Motor neuron (in vitro differentiated cells): Measurements from ENCODE around the gene TCEANC2. TPM values are rescaled to one million over a fixed set of nuclear protein-coding genes. Genes with fewer than 3 reads are reported as not detected.
"Not testable (repeated sequence)": the region's sequence is repeated elsewhere in the genome, so short reads cannot be mapped to it uniquely, and the experiment has no call there.

Experiments
- ATAC-seq, 8 experiments: fragments of 200-7000 bp; cut with Tn5 transposase; replicated peaks in 6 of 8; 2 replicates each; pipeline ENCODE4 v1.8.0; 2021; ENCODE audit warnings: mild to moderate bottlenecking in 8 of 8, moderate library complexity in 8 of 8
- H3K27ac ChIP-seq, 2 donors: fragments of 250-450 bp; sonication (Bioruptor Pico); 2 replicates each; pipeline ENCODE4 v1.9.0; 2021; ENCODE audit warnings: antibody characterized with exemption in 2 of 2, mild to moderate bottlenecking in 2 of 2, moderate library complexity in 1 of 2
- H3K4me1 ChIP-seq, 2 donors: fragments of 250-450 bp; sonication (Bioruptor Pico); replicated peaks in 1 of 2; 2 replicates each; pipeline ENCODE4 v1.6.1; 2021; ENCODE audit warnings: antibody characterized with exemption in 2 of 2, mild to moderate bottlenecking in 2 of 2, moderate library complexity in 1 of 2
- H3K4me3 ChIP-seq, 5 donors: fragments of 250-450 bp; sonication (Bioruptor Pico); 2 replicates each; pipeline ENCODE4 v1.9.0; 2021; ENCODE audit warnings: antibody characterized with exemption in 5 of 5, mild to moderate bottlenecking in 5 of 5, moderate library complexity in 4 of 5
- WGBS, 10 experiments: fragments of 450-650 bp; shearing (Covaris generic); methylation state at CpG; one replicate each; pipeline ENCODE4 v1.0.0; 2022; 5-methylcytosine and 5-hydroxymethylcytosine counted together
- in situ Hi-C, 9 experiments: fragments of 400-800 bp; cut with MboI; loops; one replicate each; pipeline ENCODE4 v1.15.0; 2021; ENCODE audit warnings: low sequenced_read_pairs in 9 of 9, low pct_unique_long_range_greater_than_20kb in 2 of 9; ENCODE audit not compliant: unreplicated experiment in 9 of 9
- total RNA-seq, 8 experiments: library from RNA; unstranded; fragments of 300-600 nt; gene quantifications; 2 replicates each; pipeline versions ENCODE4 v1.2.3 to v1.2.4, GENCODE V29; 2022

TCEANC2 gene
- 10 to 100 TPM in 1 of 8 experiments, 1 to 10 TPM in 7; 3.0 to 10.1 (median 7.4) TPM for total RNA-seq

- 0 to 3% (median 0%) methylated on average over 2 to 30 of the region's 59 CpGs; no CpG with 5 or more reads in 3 of the 10 experiments for WGBS, 10 experiments
- Histone ChIP-seq H3K4me1 (peaks cover 7 to 24% of the 10 kb centered on the region in 2 donors), H3K27ac (peak within 1 kb of the TSS; percentile 79 to 90), H3K4me3 (peak within 1 kb of the TSS; percentile 60 to 89 (median 76))
- in situ Hi-C loops: loop anchor here in 6 of 9 experiments (25.0 kb wide), 3 partner anchors 434 to 759 kb away; partner anchors contain the start of gene TTC22 (in 3 of the 6)
- peak; percentile 87 to 94 (median 92) for ATAC-seq
These were observed at the start of gene TCEANC2, which contains the start of gene TMEM59 for GRCh38 chr1:54052934-54053744. TCEANC2 (plus strand) TSS chr1:54053608; CDS start chr1:54054423, 815 bp downstream. TMEM59 (minus strand) TSS chr1:54053204; CDS start chr1:54053188, 16 bp downstream.

DNA sequence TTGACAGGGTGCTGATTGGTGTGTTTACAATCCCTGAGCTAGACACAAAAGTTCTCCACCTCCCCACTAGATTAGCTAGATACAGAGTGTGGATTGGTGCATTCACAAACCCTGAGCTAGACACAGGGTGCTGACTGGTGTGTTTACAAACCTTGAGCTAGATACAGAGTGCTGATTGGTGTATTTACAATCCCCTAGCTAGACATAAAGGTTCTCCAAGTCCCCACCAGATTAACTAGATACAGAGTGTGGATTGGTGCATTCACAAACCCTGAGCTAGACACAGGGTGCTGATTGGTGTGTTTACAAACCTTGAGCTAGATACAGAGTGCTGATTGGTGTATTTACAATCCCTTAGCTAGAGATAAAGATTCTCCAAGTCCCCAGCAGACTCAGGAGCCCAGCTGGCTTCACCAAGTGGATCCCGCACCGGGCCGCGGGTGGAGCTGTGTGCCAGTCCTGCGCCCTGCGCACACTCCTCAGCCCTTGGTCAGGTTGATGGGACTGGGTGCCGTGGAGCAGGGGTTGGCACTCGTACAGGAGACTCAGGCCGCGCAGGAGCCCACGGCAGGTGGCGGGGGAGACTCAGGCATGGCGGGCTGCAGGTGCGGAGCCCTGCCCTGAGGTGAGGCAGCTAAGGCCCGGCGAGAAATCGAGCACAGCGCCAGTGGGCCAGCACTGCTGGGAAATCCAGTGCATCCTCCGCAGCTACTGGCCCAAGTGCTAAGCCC lies 49.5 kb upstream of the TCEANC2 start:
- H3K27ac ChIP-seq, H3K4me3 ChIP-seq, in situ Hi-C loops, H3K4me1 ChIP-seq, ATAC-seq: not testable (repeated sequence)
- WGBS, 10 experiments: 93% methylated on average over 13 of the region's 19 CpGs; no CpG with 5 or more reads in 9 of the 10 experiments

GRCh38 chr1:54004481-54005049 lies 48.8 kb upstream of the TCEANC2 start:
- H3K4me3 ChIP-seq: no peak overlapping the region
- ATAC-seq: no peak
- in situ Hi-C loops: no loop called here
- 90 to 100% (median 95%) methylated on average over 1 to 9 of the region's 27 CpGs; no CpG with 5 or more reads in 5 of the 10 experiments for WGBS, 10 experiments
- no peak overlapping the region for H3K27ac ChIP-seq
- peaks cover 0 to 4% of the 10 kb centered on the region in 2 donors for H3K4me1 ChIP-seq

GRCh38 chr1:54006508-54006907 lies 46.9 kb upstream of the TCEANC2 start:
- in situ Hi-C loops: no loop called here
- no peak for ATAC-seq
- H3K4me1 ChIP-seq: peaks cover 0 to 3% of the 10 kb centered on the region in 2 donors
- no peak overlapping the region for H3K4me3 ChIP-seq
- 0 to 100% (median 67%) methylated on average over 1 to 3 of the region's 4 CpGs; no CpG with 5 or more reads in 5 of the 10 experiments for WGBS, 10 experiments
- no peak overlapping the region for H3K27ac ChIP-seq

- H3K4me3 ChIP-seq: no peak overlapping the region
- ATAC-seq: no peak
- no peak overlapping the region for H3K27ac ChIP-seq
- in situ Hi-C loops: no loop called here
- 0 to 92% (median 75%) methylated on average over 1 to 4 of the region's 4 CpGs; no CpG with 5 or more reads in 2 of the 10 experiments for WGBS, 10 experiments
- no peaks in the 10 kb centered on the region for H3K4me1 ChIP-seq
These were observed 45.8 kb upstream of the TCEANC2 start for GRCh38 chr1:54007613-54008012.

GRCh38 chr1:54008876-54009275 lies 44.5 kb upstream of the TCEANC2 start:
- Histone ChIP-seq H3K4me3 (no peak overlapping the region), H3K4me1 (no peaks in the 10 kb centered on the region), H3K27ac (no peak overlapping the region)
- 78 to 100% (median 84%) methylated on average over 1 to 11 of the region's 13 CpGs; no CpG with 5 or more reads in 3 of the 10 experiments for WGBS, 10 experiments
- in situ Hi-C loops: no loop called here
- no peak for ATAC-seq

DNA sequence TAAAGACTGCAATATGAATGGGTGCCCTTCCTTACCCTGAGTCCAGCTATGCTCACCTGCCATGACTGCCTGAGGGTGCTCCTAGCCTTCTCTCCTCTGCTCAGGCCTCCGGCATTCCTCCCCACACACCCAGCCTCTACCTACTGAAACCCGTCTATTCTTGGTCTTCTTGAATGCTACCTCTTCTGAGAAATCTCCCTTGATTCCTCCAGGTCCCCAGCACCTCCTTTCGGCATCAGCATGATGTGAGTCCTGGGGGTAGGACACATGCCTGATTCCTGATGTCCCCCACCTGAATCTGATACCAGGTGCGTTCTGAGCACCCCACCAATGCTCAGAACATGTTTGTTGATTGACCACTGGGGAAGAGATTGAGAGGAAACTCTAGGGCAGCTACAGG lies 44.0 kb upstream of the TCEANC2 start:
- Histone ChIP-seq H3K4me3 (no peak overlapping the region), H3K27ac (no peak overlapping the region), H3K4me1 (no peaks in the 10 kb centered on the region)
- in situ Hi-C loops: no loop called here
- ATAC-seq: no peak
- WGBS, 10 experiments: 51 to 73% (median 65%) methylated on average over 2 to 4 of the region's 4 CpGs; no CpG with 5 or more reads in 4 of the 10 experiments

DNA sequence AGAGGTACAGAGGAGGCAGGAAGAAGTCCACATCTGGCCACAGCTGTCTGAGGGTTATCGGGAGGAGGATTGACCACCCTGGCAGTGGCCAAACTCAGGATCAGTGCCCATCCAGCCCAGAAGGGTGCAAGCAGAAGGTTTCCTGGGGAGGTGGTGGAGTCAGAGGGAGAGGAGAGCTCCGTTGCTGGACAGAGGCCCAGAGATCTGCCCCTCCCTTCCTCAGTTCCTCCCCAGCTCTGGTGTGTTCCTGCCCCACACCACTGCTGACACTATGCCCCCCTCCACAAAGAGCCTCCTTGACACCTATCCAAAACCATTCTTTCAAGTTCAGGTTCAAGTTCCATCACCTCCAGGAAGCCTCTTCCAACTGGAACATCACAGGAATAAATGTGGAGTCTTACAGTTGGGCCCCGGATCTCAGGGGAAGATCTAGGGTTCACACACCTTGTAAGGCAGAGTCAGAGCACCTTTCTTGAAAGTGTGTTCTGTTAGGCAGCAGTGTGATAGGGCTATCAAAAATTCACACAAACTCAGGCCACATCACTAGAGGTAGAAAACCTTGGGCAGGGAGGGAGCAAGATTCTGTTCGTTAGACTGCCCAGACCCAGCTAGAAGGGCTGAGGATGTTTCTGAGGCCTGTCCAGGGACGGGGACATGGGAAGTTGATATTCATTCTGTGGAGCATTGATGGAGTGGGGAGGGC lies 42.8 kb upstream of the TCEANC2 start:
- H3K27ac ChIP-seq: no peak overlapping the region
- 20 to 83% (median 68%) methylated on average over 1 to 4 of the region's 5 CpGs; no CpG with 5 or more reads in 5 of the 10 experiments for WGBS, 10 experiments
- H3K4me1 ChIP-seq: no peaks in the 10 kb centered on the region
- in situ Hi-C loops: no loop called here
- H3K4me3 ChIP-seq: no peak overlapping the region
- ATAC-seq: no peak

- in situ Hi-C loops: no loop called here
- Histone ChIP-seq H3K4me1 (no peaks in the 10 kb centered on the region), H3K4me3 (no peak overlapping the region), H3K27ac (no peak overlapping the region)
- 17 to 73% (median 60%) methylated on average over 1 to 7 of the region's 9 CpGs; no CpG with 5 or more reads in 6 of the 10 experiments for WGBS, 10 experiments
- ATAC-seq: no peak
These were observed 41.9 kb upstream of the TCEANC2 start for GRCh38 chr1:54011316-54012007.

- in situ Hi-C loops: no loop called here
- ATAC-seq: no peak
These were observed 41.4 kb upstream of the TCEANC2 start for GRCh38 chr1:54012008-54012325.

GRCh38 chr1:54012863-54013262 lies 40.5 kb upstream of the TCEANC2 start:
- in situ Hi-C loops: no loop called here
- Histone ChIP-seq H3K4me3 (no peak overlapping the region), H3K27ac (no peak overlapping the region), H3K4me1 (no peaks in the 10 kb centered on the region)
- WGBS, 10 experiments: 0 to 79% (median 59%) methylated on average over 1 to 8 of the region's 8 CpGs; no CpG with 5 or more reads in 4 of the 10 experiments
- ATAC-seq: no peak

More at GRCh38 chr1:54012008-54012325, 41.4 kb upstream of the TCEANC2 start:
- 60 to 90% (median 89%) methylated on average over 1 to 9 of the region's 9 CpGs; no CpG with 5 or more reads in 7 of the 10 experiments for WGBS, 10 experiments
- no peaks in the 10 kb centered on the region for H3K4me1 ChIP-seq
- no peak overlapping the region for H3K4me3 ChIP-seq
- H3K27ac ChIP-seq: no peak overlapping the region
